HEK293 (cell line): ENCODE measurements around the gene SPON2.

ENCODE experiments used
- CTCF ChIA-PET: fragments of 350-600 bp; formaldehyde crosslinking; extraction: SDS; loops from one replicate; lab custom pipeline; 2021; ENCODE audit warnings: antibody characterized with exemption; lab: Yijun Ruan, JAX
- POLR2A ChIA-PET: fragments of 300-600 bp; formaldehyde crosslinking; extraction: SDS; loops from one replicate; lab custom pipeline; 2020; ENCODE audit warnings: antibody characterized with exemption, inconsistent platforms; lab: Yijun Ruan, JAX
- H3K27ac ChIP-seq: fragments of 200-500 bp; sonication (Bioruptor generic); 2 replicates; pipeline ENCODE4 v1.5.1; 2014; ENCODE audit warnings: low read depth, low read length, control low read depth, inconsistent platforms; ENCODE audit errors: extremely low read depth
- H3K36me3 ChIP-seq, 2 experiments: fragments of 200-500 bp in 1 of 2; sonication (Bioruptor generic) in 1 of 2; 1 replicate in 1 of 2; 2 replicates in 1 of 2; pipeline ENCODE4 v1.5.1; 2014 to 2017; ENCODE audit warnings: inconsistent platforms in 2 of 2, low read length in 2 of 2; ENCODE audit not compliant: control insufficient read depth in 2 of 2, insufficient read depth in 1 of 2
- H3K4me1 ChIP-seq: fragments of 200-500 bp; sonication (Bioruptor generic); 2 replicates; pipeline ENCODE4 v1.5.1; 2014; ENCODE audit warnings: mild to moderate bottlenecking, low read length, inconsistent platforms; ENCODE audit not compliant: control insufficient read depth, insufficient read depth
- H3K4me3 ChIP-seq: 2 replicates; pipeline ENCODE4 v1.5.1; 2011; ENCODE audit warnings: low read depth, mild to moderate bottlenecking, control low read depth, low read length, moderate library complexity
- H3K9me3 ChIP-seq: fragments of 200-500 bp; sonication (Bioruptor generic); 2 replicates; pipeline ENCODE4 v1.5.1; 2014; ENCODE audit warnings: low read depth, low read length, inconsistent platforms; ENCODE audit not compliant: control insufficient read depth, insufficient read depth
- IKZF3 ChIP-seq: fragments of 450-650 bp; IDR thresholded peaks from 2 replicates; pipeline ENCODE4 v1.5.0; 2018; ENCODE audit warnings: missing biosample characterization, mild to moderate bottlenecking, missing genetic modification characterization, moderate library complexity
- OSR2 ChIP-seq: fragments of 450-650 bp; formaldehyde crosslinking; IDR thresholded peaks from 2 replicates; pipeline ENCODE4 v1.5.1; 2016; ENCODE audit warnings: missing biosample characterization, missing genetic modification characterization
- PATZ1 ChIP-seq: fragments of 450-650 bp; formaldehyde crosslinking; IDR thresholded peaks from 2 replicates; pipeline ENCODE4 v1.5.1; 2016; ENCODE audit warnings: missing biosample characterization, missing genetic modification characterization
- WT1 ChIP-seq: fragments of 450-650 bp; formaldehyde crosslinking; IDR thresholded peaks from 2 replicates; pipeline ENCODE4 v1.5.1; 2016; ENCODE audit warnings: missing biosample characterization, missing genetic modification characterization
- YY1 ChIP-seq: fragments of 450-650 bp; formaldehyde crosslinking; IDR thresholded peaks from 2 replicates; pipeline ENCODE4 v1.5.1; 2018; ENCODE audit warnings: missing biosample characterization, missing genetic modification characterization
- YY2 ChIP-seq: fragments of 450-650 bp; formaldehyde crosslinking; IDR thresholded peaks from 2 replicates; pipeline ENCODE4 v1.5.1; 2016; ENCODE audit warnings: missing biosample characterization, missing genetic modification characterization
- ZBTB8A ChIP-seq: fragments of 450-650 bp; formaldehyde crosslinking; IDR thresholded peaks from 2 replicates; pipeline ENCODE4 v1.5.1; 2016; ENCODE audit warnings: missing biosample characterization, missing genetic modification characterization
- ZFP3 ChIP-seq: fragments of 450-650 bp; formaldehyde crosslinking; IDR thresholded peaks from 2 replicates; pipeline ENCODE4 v1.5.1; 2016; ENCODE audit warnings: low read depth, missing biosample characterization, missing genetic modification characterization
- ZFP69B ChIP-seq: fragments of 450-650 bp; formaldehyde crosslinking; IDR thresholded peaks from 2 replicates; pipeline ENCODE4 v1.5.1; 2016; ENCODE audit warnings: missing biosample characterization, missing genetic modification characterization
- ZNF146 ChIP-seq: fragments of 450-650 bp; formaldehyde crosslinking; IDR thresholded peaks from 2 replicates; pipeline ENCODE4 v1.5.1; 2016; ENCODE audit warnings: missing biosample characterization, missing genetic modification characterization
- ZNF2 ChIP-seq: fragments of 450-650 bp; formaldehyde crosslinking; IDR thresholded peaks from 2 replicates; pipeline ENCODE4 v1.5.1; 2016; ENCODE audit warnings: missing biosample characterization, missing genetic modification characterization
- ZNF391 ChIP-seq: fragments of 450-650 bp; formaldehyde crosslinking; IDR thresholded peaks from 2 replicates; pipeline ENCODE4 v1.5.1; 2016; ENCODE audit warnings: low read depth, missing biosample characterization, missing genetic modification characterization, borderline replicate concordance
- ZNF514 ChIP-seq: fragments of 450-650 bp; formaldehyde crosslinking; IDR thresholded peaks from 2 replicates; pipeline ENCODE4 v1.5.1; 2016; ENCODE audit warnings: missing biosample characterization, missing genetic modification characterization
- ZNF521 ChIP-seq: fragments of 450-650 bp; formaldehyde crosslinking; IDR thresholded peaks from 2 replicates; pipeline ENCODE4 v1.5.1; 2017; ENCODE audit warnings: missing biosample characterization, mild to moderate bottlenecking, missing genetic modification characterization
- ZNF544 ChIP-seq: fragments of 450-650 bp; formaldehyde crosslinking; IDR thresholded peaks from 2 replicates; pipeline ENCODE4 v1.5.0; 2017; ENCODE audit warnings: missing biosample characterization, missing genetic modification characterization
- ZNF561 ChIP-seq: fragments of 450-650 bp; IDR thresholded peaks from 2 replicates; pipeline ENCODE4 v1.5.1; 2018; ENCODE audit warnings: missing biosample characterization, missing genetic modification characterization, borderline replicate concordance
- ZNF600 ChIP-seq: fragments of 450-650 bp; formaldehyde crosslinking; IDR thresholded peaks from 2 replicates; pipeline ENCODE4 v1.5.1; 2016; ENCODE audit warnings: missing biosample characterization, missing genetic modification characterization
- ZNF629 ChIP-seq: fragments of 450-650 bp; formaldehyde crosslinking; IDR thresholded peaks from 2 replicates; pipeline ENCODE4 v1.5.1; 2017; ENCODE audit warnings: missing biosample characterization, missing genetic modification characterization
- ZNF645 ChIP-seq: fragments of 450-650 bp; formaldehyde crosslinking; IDR thresholded peaks from 2 replicates; pipeline ENCODE4; 2016; ENCODE audit warnings: missing biosample characterization, missing genetic modification characterization
- ZNF658 ChIP-seq: fragments of 450-650 bp; formaldehyde crosslinking; IDR thresholded peaks from 2 replicates; pipeline ENCODE4; 2016; ENCODE audit warnings: missing biosample characterization, missing genetic modification characterization
- ZNF670 ChIP-seq: fragments of 450-650 bp; formaldehyde crosslinking; IDR thresholded peaks from 2 replicates; pipeline ENCODE4 v1.5.1; 2016; ENCODE audit warnings: missing biosample characterization, missing genetic modification characterization, low read depth
- ZNF768 ChIP-seq: fragments of 450-650 bp; formaldehyde crosslinking; IDR thresholded peaks from 2 replicates; pipeline ENCODE4 v1.5.1; 2018; ENCODE audit warnings: missing biosample characterization, mild to moderate bottlenecking, missing genetic modification characterization
- ZNF830 ChIP-seq: fragments of 450-650 bp; IDR thresholded peaks from 2 replicates; pipeline ENCODE4 v1.5.0; 2018; ENCODE audit warnings: missing biosample characterization, missing genetic modification characterization, low read depth, mild to moderate bottlenecking, moderate library complexity
- TF ChIP-seq, protein P1 (sequence below): fragments of 450-650 bp; formaldehyde crosslinking; IDR thresholded peaks from 2 replicates; pipeline ENCODE4 v1.5.1; 2017; ENCODE audit warnings: missing biosample characterization, missing genetic modification characterization

The SPON2 gene

GRCh38 chr4:1169691-1170096 lies 2.7 kb downstream of the SPON2 start:
- CTCF ChIA-PET = no interaction called here
- no peaks in the 10 kb centered on the region for H3K9me3 ChIP-seq
- no peak overlapping the region for H3K27ac ChIP-seq
- POLR2A ChIA-PET = interaction anchor here (0.6 kb wide), 1 partner anchor 238 kb away, joined by 3 read pairs; the partner anchor contains the start of genes GAK and TMEM175
- H3K4me3 ChIP-seq = no peak overlapping the region
- H3K36me3 ChIP-seq = no peaks in the 10 kb centered on the region
- TF ChIP-seq ZNF514 (tag by site-specific recombination) (no peak), ZNF146 (tag by site-specific recombination) (no peak)
- no peaks in the 10 kb centered on the region for H3K4me1 ChIP-seq

- no peaks in the 10 kb centered on the region for H3K9me3 ChIP-seq
- no peaks in the 10 kb centered on the region for H3K36me3 ChIP-seq
- ChIA-PET POLR2A (no interaction called here), CTCF (no interaction called here)
- TF ChIP-seq ZNF561 (tag by site-specific recombination) (no peak), ZNF521 (no peak), ZNF830 (tag by site-specific recombination) (no peak), ZNF768 (tag by site-specific recombination) (no peak), ZNF2 (tag by site-specific recombination) (no peak), IKZF3 (tag by site-specific recombination) (no peak)
- no peak overlapping the region for H3K4me3 ChIP-seq
- no peaks in the 10 kb centered on the region for H3K4me1 ChIP-seq
- H3K27ac ChIP-seq = no peak overlapping the region
Measured at GRCh38 chr4:1169171-1169671, 3.2 kb downstream of the SPON2 start.

GRCh38 chr4:1168191-1169101 lies 3.9 kb downstream of the SPON2 start:
- Histone ChIP-seq H3K9me3 (no peaks in the 10 kb centered on the region), H3K27ac (no peak overlapping the region), H3K4me1 (no peaks in the 10 kb centered on the region), H3K36me3 (no peaks in the 10 kb centered on the region), H3K4me3 (no peak overlapping the region)
- ChIA-PET POLR2A (no interaction called here), CTCF (interaction anchor here (0.5 to 1.0 kb wide), 7 partner anchors 14 to 95 kb away, joined by 3 to 4 read pairs (median 3); no protein-coding TSS in a partner anchor)
- TF ChIP-seq ZNF670 (tag by site-specific recombination) (no peak), ZFP69B (no peak), YY2 (tag by site-specific recombination) (no peak), ZBTB8A (tag by site-specific recombination) (no peak), ZNF391 (tag by site-specific recombination) (no peak), ZNF521 (no peak), ZNF600 (tag by site-specific recombination) (no peak), ZFP3 (no peak), ZNF544 (tag by site-specific recombination) (no peak), ZNF629 (no peak), YY1 (tag by site-specific recombination) (no peak), ZNF658 (no peak), ZNF645 (tag by site-specific recombination) (no peak), WT1 (tag by site-specific recombination) (no peak), PATZ1 (tag by site-specific recombination) (no peak), OSR2 (no peak)
- TF ChIP-seq, protein P1, sequence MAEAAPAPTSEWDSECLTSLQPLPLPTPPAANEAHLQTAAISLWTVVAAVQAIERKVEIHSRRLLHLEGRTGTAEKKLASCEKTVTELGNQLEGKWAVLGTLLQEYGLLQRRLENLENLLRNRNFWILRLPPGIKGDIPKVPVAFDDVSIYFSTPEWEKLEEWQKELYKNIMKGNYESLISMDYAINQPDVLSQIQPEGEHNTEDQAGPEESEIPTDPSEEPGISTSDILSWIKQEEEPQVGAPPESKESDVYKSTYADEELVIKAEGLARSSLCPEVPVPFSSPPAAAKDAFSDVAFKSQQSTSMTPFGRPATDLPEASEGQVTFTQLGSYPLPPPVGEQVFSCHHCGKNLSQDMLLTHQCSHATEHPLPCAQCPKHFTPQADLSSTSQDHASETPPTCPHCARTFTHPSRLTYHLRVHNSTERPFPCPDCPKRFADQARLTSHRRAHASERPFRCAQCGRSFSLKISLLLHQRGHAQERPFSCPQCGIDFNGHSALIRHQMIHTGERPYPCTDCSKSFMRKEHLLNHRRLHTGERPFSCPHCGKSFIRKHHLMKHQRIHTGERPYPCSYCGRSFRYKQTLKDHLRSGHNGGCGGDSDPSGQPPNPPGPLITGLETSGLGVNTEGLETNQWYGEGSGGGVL = no peak
